ENCODE data around the gene ARL4D. TPM values are rescaled to one million over a fixed set of nuclear protein-coding genes. Genes with fewer than 3 reads are reported as not detected.
A peak's percentile ranks its signal among the peaks of the same experiment; 100 is the strongest.

ARL4D gene
- total and polyA plus RNA-seq, 2 of the 4 experiments (the other 2 are of a cell fraction), result 12.5 to 30.7 TPM

- CTCF ChIA-PET, result interaction anchor here (1.3 kb wide), 1 partner anchor 95 kb away, joined by 16 read pairs; the partner anchor contains the start of gene DHX8
- H3K27ac ChIP-seq (ENCODE audit: insufficient read depth, low read length), result peak overlapping the region; percentile 97
- H2AFZ ChIP-seq (replicated peaks; ENCODE audit: low read length, poor library complexity), result peak overlapping the region; percentile 100
- peak overlapping the region; percentile 99 for H3K14ac ChIP-seq (replicated peaks; ENCODE audit: low read depth, low read length)
- peak overlapping the region; percentile 60 for H3K4me3 ChIP-seq (ENCODE audit: insufficient read depth, low read depth, low read length)
- peak overlapping the region; percentile 100 for H2BK5ac ChIP-seq (ENCODE audit: low read depth, low read length, poor library complexity, severe bottlenecking)
- DNase-seq (peak; percentile 79), ATAC-seq (ENCODE audit: low read depth) (peak; percentile 75)
- H3K18ac ChIP-seq (ENCODE audit: low read depth, low read length), result peak overlapping the region; percentile 40
- peak overlapping the region; percentile 97 for H3K4ac ChIP-seq (ENCODE audit: low read depth, low read length)
- H2BK15ac ChIP-seq (ENCODE audit: low read depth, low read length), result peak overlapping the region; percentile 9; the same call in 1 of the 3 replicates
- peaks cover 2 to 5% of the 10 kb centered on the region in 2 experiments; a peak in 2 of 4 replicates for H3K79me1 ChIP-seq (ENCODE audit: low read depth in 1 of 2, low read length in 2 of 2)
- H3K36me3 ChIP-seq (ENCODE audit: control insufficient read depth, insufficient read depth, low read length), result no peaks in the 10 kb centered on the region
- H4K8ac ChIP-seq (ENCODE audit: low read depth in 2 of 2, low read length in 2 of 2), result peak overlapping the region; percentile 40 to 100
- H4K5ac ChIP-seq (ENCODE audit: low read depth, low read length), result peak overlapping the region; percentile 92
- peak overlapping the region; percentile 91 for H3K4me2 ChIP-seq (ENCODE audit: low read depth, low read length)
- H2AK5ac ChIP-seq (ENCODE audit: low read depth, low read length), result peak overlapping the region; percentile 80
- peak overlapping the region; percentile 99 for H2AK9ac ChIP-seq (replicated peaks; ENCODE audit: low read depth, low read length, poor library complexity)
- peak overlapping the region; percentile 92 for H3K56ac ChIP-seq (ENCODE audit: extremely low read depth, insufficient read depth, low read length)
- H3K27me3 ChIP-seq (ENCODE audit: control insufficient read depth, insufficient read depth, low read length), result no peaks in the 10 kb centered on the region; the same call in 1 of the 2 replicates
- no peaks in the 10 kb centered on the region for H3K9me3 ChIP-seq (ENCODE audit: control insufficient read depth, insufficient read depth, low read length)
- no TSS peak for BruUV-seq (replicated peaks)
- H2BK120ac ChIP-seq (ENCODE audit: low read depth, low read length), result peak overlapping the region; percentile 88
- peaks cover 3% of the 10 kb centered on the region; the same call in 1 of the 2 replicates for H4K20me1 ChIP-seq (ENCODE audit: insufficient read depth, low read length)
- H3K9me1 ChIP-seq (ENCODE audit: insufficient read depth, low read length), result no peaks in the 10 kb centered on the region
- in situ Hi-C loops (cut with MboI; ENCODE audit: low sequenced_read_pairs) (loop anchor here (5.0 kb wide), 1 partner anchor 93 kb away; the partner anchor contains the start of gene DHX8), intact Hi-C loops (cut with micrococcal nuclease) (no loop called here), dilution Hi-C loops (cut with HindIII; ENCODE audit: low sequenced_read_pairs, unreplicated experiment) (no loop called here)
- peak overlapping the region; percentile 76 for H4K91ac ChIP-seq (ENCODE audit: insufficient read depth, low read depth, low read length)
- peak overlapping the region; percentile 98 for H3K23ac ChIP-seq (ENCODE audit: low read depth, low read length)
- H2BK20ac ChIP-seq (ENCODE audit: low read depth, low read length), result no peak overlapping the region
- WGBS, 2 experiments (ENCODE audit: extremely low coverage in 2 of 2, insufficient read length in 1 of 2), result 0% methylated on average over 1 of the region's 33 CpGs; no CpG with 5 or more reads in 1 of the 2 experiments
- H3K9ac ChIP-seq (ENCODE audit: low read depth, low read length), result peak overlapping the region; percentile 82
- POLR2A ChIA-PET (ENCODE audit: unreplicated experiment), result interaction anchor here (0.9 to 1.7 kb wide), 4 partner anchors 9 to 220 kb away, joined by 4 to 35 read pairs (median 19); partner anchors contain the start of gene ARL4D
- H3K4me1 ChIP-seq (ENCODE audit: control insufficient read depth, insufficient read depth, low read length), result peaks cover 3% of the 10 kb centered on the region; the same call in 1 of the 2 replicates
- TF ChIP-seq BHLHE40 (IDR thresholded peaks at IDR 0.05; ENCODE audit: low read depth, low read length) (no peak), SMC3 (IDR thresholded peaks at IDR 0.05; ENCODE audit: low read depth, low read length) (peak; percentile 72), RAD21 (IDR thresholded peaks at IDR 0.05; ENCODE audit: low read length) (peak; percentile 56), CEBPB (IDR thresholded peaks at IDR 0.05; ENCODE audit: low read depth, low read length) (peak; percentile 11; the same call in 1 of the 2 replicates), RFX5 (IDR thresholded peaks at IDR 0.05; ENCODE audit: low read depth, low read length) (no peak), MAFK (IDR thresholded peaks at IDR 0.05; ENCODE audit: low read depth, low read length) (no peak), POLR2A (IDR thresholded peaks at IDR 0.05; ENCODE audit: low read depth, low read length) (peak; percentile 76), USF2 (IDR thresholded peaks at IDR 0.05; ENCODE audit: low read depth, low read length) (no peak), MXI1 (IDR thresholded peaks at IDR 0.05; ENCODE audit: borderline replicate concordance, low read depth, low read length) (no peak), NFE2L2 (IDR thresholded peaks at IDR 0.05; ENCODE audit: low read depth, low read length) (no peak), ELK1 (IDR thresholded peaks at IDR 0.05; ENCODE audit: borderline replicate concordance, low read depth, low read length) (no peak), RCOR1 (IDR thresholded peaks at IDR 0.05; ENCODE audit: insufficient replicate concordance, low read length) (no peak), FOS (IDR thresholded peaks at IDR 0.05; ENCODE audit: low read depth, low read length) (no peak), CHD1 (IDR thresholded peaks at IDR 0.05; ENCODE audit: low read depth, low read length) (0 out of 2 replicates have a peak, but pooled peaks have one; percentile 63), MAZ (IDR thresholded peaks at IDR 0.05; ENCODE audit: borderline replicate concordance, low read depth, low read length) (peak; percentile 47; the same call in 1 of the 2 replicates)
Measured at GRCh38 chr17:43389046-43389947, 9.5 kb upstream of the ARL4D start.
